ENCODE results near the gene NKAIN2.

NKAIN2 gene

DNA sequence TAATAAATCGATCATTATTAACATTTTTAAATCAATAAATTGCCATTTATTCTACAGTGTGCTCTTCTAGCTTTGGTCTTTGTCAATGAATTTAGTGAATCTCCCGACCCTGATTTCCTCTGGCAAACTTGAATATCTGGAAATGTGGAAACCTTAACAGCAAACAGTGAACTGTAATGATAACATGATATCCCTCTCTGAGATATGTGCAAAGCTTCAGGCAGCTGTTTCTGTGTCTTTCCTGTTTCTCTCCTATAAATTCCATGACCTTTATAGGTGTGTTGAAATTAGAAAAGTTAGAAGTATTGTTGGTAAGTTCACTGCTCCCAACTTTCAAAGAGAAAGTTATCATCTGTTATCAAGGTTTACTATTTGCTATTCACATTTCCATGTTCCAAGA lies 939.8 kb downstream of the NKAIN2 start:
- TF ChIP-seq SNAI2 (CRISPR knock-in tag; IDR thresholded peaks at IDR 0.05) = no peak
- TF ChIP-seq BACH2 (CRISPR knock-in tag; IDR thresholded peaks at IDR 0.05; ENCODE audit: borderline replicate concordance) = no peak
- TF ChIP-seq ARNTL (CRISPR knock-in tag; IDR thresholded peaks at IDR 0.05; ENCODE audit: borderline replicate concordance, low read depth) = no peak
- no peak for TF ChIP-seq ZFP30 (CRISPR knock-in tag; IDR thresholded peaks at IDR 0.05)
- TF ChIP-seq, protein P1, sequence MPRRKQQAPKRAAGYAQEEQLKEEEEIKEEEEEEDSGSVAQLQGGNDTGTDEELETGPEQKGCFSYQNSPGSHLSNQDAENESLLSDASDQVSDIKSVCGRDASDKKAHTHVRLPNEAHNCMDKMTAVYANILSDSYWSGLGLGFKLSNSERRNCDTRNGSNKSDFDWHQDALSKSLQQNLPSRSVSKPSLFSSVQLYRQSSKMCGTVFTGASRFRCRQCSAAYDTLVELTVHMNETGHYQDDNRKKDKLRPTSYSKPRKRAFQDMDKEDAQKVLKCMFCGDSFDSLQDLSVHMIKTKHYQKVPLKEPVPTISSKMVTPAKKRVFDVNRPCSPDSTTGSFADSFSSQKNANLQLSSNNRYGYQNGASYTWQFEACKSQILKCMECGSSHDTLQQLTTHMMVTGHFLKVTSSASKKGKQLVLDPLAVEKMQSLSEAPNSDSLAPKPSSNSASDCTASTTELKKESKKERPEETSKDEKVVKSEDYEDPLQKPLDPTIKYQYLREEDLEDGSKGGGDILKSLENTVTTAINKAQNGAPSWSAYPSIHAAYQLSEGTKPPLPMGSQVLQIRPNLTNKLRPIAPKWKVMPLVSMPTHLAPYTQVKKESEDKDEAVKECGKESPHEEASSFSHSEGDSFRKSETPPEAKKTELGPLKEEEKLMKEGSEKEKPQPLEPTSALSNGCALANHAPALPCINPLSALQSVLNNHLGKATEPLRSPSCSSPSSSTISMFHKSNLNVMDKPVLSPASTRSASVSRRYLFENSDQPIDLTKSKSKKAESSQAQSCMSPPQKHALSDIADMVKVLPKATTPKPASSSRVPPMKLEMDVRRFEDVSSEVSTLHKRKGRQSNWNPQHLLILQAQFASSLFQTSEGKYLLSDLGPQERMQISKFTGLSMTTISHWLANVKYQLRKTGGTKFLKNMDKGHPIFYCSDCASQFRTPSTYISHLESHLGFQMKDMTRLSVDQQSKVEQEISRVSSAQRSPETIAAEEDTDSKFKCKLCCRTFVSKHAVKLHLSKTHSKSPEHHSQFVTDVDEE (CRISPR knock-in tag; IDR thresholded peaks at IDR 0.05) = no peak
- TF ChIP-seq ZC3H10 (CRISPR knock-in tag; IDR thresholded peaks at IDR 0.05) = no peak
- no peak for TF ChIP-seq RARB (CRISPR knock-in tag; IDR thresholded peaks at IDR 0.05)
- TF ChIP-seq PATZ1 (CRISPR knock-in tag; IDR thresholded peaks at IDR 0.05; ENCODE audit: borderline replicate concordance) = no peak
- TF ChIP-seq, protein P2, sequence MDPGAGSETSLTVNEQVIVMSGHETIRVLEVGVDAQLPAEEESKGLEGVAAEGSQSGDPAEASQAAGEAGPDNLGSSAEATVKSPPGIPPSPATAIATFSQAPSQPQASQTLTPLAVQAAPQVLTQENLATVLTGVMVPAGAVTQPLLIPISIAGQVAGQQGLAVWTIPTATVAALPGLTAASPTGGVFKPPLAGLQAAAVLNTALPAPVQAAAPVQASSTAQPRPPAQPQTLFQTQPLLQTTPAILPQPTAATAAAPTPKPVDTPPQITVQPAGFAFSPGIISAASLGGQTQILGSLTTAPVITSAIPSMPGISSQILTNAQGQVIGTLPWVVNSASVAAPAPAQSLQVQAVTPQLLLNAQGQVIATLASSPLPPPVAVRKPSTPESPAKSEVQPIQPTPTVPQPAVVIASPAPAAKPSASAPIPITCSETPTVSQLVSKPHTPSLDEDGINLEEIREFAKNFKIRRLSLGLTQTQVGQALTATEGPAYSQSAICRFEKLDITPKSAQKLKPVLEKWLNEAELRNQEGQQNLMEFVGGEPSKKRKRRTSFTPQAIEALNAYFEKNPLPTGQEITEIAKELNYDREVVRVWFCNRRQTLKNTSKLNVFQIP (CRISPR knock-in tag; IDR thresholded peaks at IDR 0.05; ENCODE audit: borderline replicate concordance, low read depth) = no peak
- TF ChIP-seq TOX (CRISPR knock-in tag; IDR thresholded peaks at IDR 0.05; ENCODE audit: borderline replicate concordance) = no peak
- TF ChIP-seq ESRRG (CRISPR knock-in tag; IDR thresholded peaks at IDR 0.05) = no peak
- TF ChIP-seq TCF4 (CRISPR knock-in tag; IDR thresholded peaks at IDR 0.05; ENCODE audit: borderline replicate concordance) = no peak
- no peak for TF ChIP-seq ISL1 (CRISPR knock-in tag; IDR thresholded peaks at IDR 0.05)
- TF ChIP-seq OSR1 (CRISPR knock-in tag; IDR thresholded peaks at IDR 0.05) = no peak
- no peak for ATAC-seq

GRCh38 chr6:124747349-124747748 lies 943.7 kb downstream of the NKAIN2 start:
- TF ChIP-seq PPARA (CRISPR knock-in tag; IDR thresholded peaks at IDR 0.05; ENCODE audit: borderline replicate concordance) (no peak), CREB5 (CRISPR knock-in tag; IDR thresholded peaks at IDR 0.05; ENCODE audit: low read depth) (no peak), ARNTL (CRISPR knock-in tag; IDR thresholded peaks at IDR 0.05; ENCODE audit: borderline replicate concordance, low read depth) (no peak), ZNF8 (CRISPR knock-in tag; IDR thresholded peaks at IDR 0.05) (no peak), ZNF565 (CRISPR knock-in tag; conservative IDR thresholded peaks at IDR 0.05; ENCODE audit: low read depth) (no peak), RARB (CRISPR knock-in tag; IDR thresholded peaks at IDR 0.05) (no peak), ZC3H10 (CRISPR knock-in tag; IDR thresholded peaks at IDR 0.05) (no peak), GLIS3 (CRISPR knock-in tag; IDR thresholded peaks at IDR 0.05) (no peak), ZFP30 (CRISPR knock-in tag; IDR thresholded peaks at IDR 0.05) (no peak), OSR1 (CRISPR knock-in tag; IDR thresholded peaks at IDR 0.05) (no peak), CSDC2 (CRISPR knock-in tag; IDR thresholded peaks at IDR 0.05) (no peak), ISL1 (CRISPR knock-in tag; IDR thresholded peaks at IDR 0.05) (no peak), BACH2 (CRISPR knock-in tag; IDR thresholded peaks at IDR 0.05; ENCODE audit: borderline replicate concordance) (no peak), TOX (CRISPR knock-in tag; IDR thresholded peaks at IDR 0.05; ENCODE audit: borderline replicate concordance) (no peak), SNAI2 (CRISPR knock-in tag; IDR thresholded peaks at IDR 0.05) (no peak), TCF4 (CRISPR knock-in tag; IDR thresholded peaks at IDR 0.05; ENCODE audit: borderline replicate concordance) (no peak)
- TF ChIP-seq, protein P2 (CRISPR knock-in tag; IDR thresholded peaks at IDR 0.05; ENCODE audit: borderline replicate concordance, low read depth) = no peak
- TF ChIP-seq, protein P1 (CRISPR knock-in tag; IDR thresholded peaks at IDR 0.05) = no peak
- ATAC-seq = no peak
